BJ (cell line): ENCODE results near the gene SLC24A1. TPM values are rescaled to one million over a fixed set of nuclear protein-coding genes. Genes with fewer than 3 reads are reported as not detected.

Source experiments
- CTCF ChIA-PET: fragments of 350-600 bp; formaldehyde crosslinking; extraction: SDS; loops from one replicate; lab custom pipeline; 2021; ENCODE audit warnings: antibody characterized with exemption, inconsistent platforms; lab: Yijun Ruan, JAX
- POLR2A ChIA-PET: fragments of 300-600 bp; sonication (Branson Sonifier 250); formaldehyde crosslinking; extraction: SDS; loops from one replicate; lab custom pipeline; 2021; ENCODE audit warnings: antibody characterized with exemption; lab: Charles Lee
- DNase-seq: peaks from one replicate; pipeline ENCODE4 v3.0.0-alpha.2; 2011; ENCODE audit warnings: low read depth
- H3K27me3 ChIP-seq: 2 replicates; pipeline ENCODE4 v1.6.0; 2011; ENCODE audit warnings: low read length; ENCODE audit not compliant: control insufficient read depth, insufficient read depth
- H3K36me3 ChIP-seq: 2 replicates; pipeline ENCODE4 v1.5.1; 2011; ENCODE audit warnings: low read length; ENCODE audit not compliant: control insufficient read depth, insufficient read depth
- H3K4me3 ChIP-seq: 2 replicates; pipeline ENCODE4 v1.5.1; 2011; ENCODE audit warnings: low read depth, mild to moderate bottlenecking, control low read depth, low read length
- polyA plus RNA-seq: library from polyadenylated mRNA; depleted of rRNA; stranded (reverse); fragments of >200 nt; gene quantifications from 2 replicates; pipeline ENCODE4 v1.2.3, GENCODE V29; 2011
- TF ChIP-seq, protein P1 (sequence below): IDR thresholded peaks from 2 replicates; pipeline ENCODE4 v1.5.1; 2011; ENCODE audit warnings: low read depth, mild to moderate bottlenecking, control low read depth, inconsistent platforms, low read length, moderate library complexity; ENCODE audit not compliant: insufficient read depth

Gene SLC24A1
- polyA plus RNA-seq, 1 experiment: 7.0 TPM

DNA sequence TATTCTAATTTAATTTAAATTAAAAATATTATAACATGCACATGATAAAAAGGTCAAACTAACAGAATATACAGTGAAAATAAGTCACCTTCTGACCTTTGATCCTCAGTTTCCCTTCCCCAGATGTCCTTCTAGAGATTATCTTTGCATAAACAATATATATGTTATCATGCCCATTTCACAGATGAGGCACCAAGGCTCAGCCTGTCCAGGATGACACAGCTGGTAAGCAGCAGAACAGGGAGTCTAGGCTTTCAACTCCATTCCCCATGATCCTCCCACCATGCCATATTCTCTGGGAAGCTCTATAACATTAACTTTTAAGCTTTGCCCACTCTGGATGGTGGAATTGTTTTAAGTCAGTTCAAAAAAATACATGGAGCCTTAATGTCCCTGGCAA is 1.4 kb downstream of the SLC24A1 start:
- Histone ChIP-seq H3K4me3 (no peak overlapping the region), H3K36me3 (no peaks in the 10 kb centered on the region; the same call in 1 of the 2 replicates), H3K27me3 (no peaks in the 10 kb centered on the region)
- TF ChIP-seq, protein P1, sequence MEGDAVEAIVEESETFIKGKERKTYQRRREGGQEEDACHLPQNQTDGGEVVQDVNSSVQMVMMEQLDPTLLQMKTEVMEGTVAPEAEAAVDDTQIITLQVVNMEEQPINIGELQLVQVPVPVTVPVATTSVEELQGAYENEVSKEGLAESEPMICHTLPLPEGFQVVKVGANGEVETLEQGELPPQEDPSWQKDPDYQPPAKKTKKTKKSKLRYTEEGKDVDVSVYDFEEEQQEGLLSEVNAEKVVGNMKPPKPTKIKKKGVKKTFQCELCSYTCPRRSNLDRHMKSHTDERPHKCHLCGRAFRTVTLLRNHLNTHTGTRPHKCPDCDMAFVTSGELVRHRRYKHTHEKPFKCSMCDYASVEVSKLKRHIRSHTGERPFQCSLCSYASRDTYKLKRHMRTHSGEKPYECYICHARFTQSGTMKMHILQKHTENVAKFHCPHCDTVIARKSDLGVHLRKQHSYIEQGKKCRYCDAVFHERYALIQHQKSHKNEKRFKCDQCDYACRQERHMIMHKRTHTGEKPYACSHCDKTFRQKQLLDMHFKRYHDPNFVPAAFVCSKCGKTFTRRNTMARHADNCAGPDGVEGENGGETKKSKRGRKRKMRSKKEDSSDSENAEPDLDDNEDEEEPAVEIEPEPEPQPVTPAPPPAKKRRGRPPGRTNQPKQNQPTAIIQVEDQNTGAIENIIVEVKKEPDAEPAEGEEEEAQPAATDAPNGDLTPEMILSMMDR: no peak
- POLR2A ChIA-PET: interaction anchor here (0.6 kb wide), 1 partner anchor 857 kb away, joined by 3 read pairs; no protein-coding TSS in a partner anchor
- CTCF ChIA-PET: interaction anchor here (0.9 kb wide), 1 partner anchor 15 kb away, joined by 3 read pairs; no protein-coding TSS in a partner anchor
- DNase-seq: no peak

DNA sequence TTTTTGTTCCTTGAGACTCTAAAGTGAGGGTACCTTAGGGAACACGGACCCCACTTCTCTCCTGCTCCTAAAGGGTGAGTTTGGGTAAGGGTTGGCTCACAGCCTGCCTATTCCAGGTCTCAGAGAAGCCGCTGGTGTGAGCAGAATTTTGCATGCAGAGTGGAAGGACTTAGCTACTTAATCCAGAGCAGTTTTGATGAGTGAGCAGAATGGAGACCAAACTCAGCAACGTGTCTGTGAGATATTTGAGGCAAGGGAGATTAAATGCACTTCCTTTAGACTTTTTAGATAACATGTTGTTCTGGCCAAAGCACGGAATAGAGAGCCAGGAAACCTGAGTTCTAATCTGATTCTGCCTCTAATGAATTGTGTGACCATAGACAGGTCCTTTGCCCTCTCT is 5.1 kb downstream of the SLC24A1 start:
- Histone ChIP-seq H3K4me3 (no peak overlapping the region), H3K36me3 (no peaks in the 10 kb centered on the region; the same call in 1 of the 2 replicates), H3K27me3 (no peaks in the 10 kb centered on the region)
- ChIA-PET CTCF (interaction anchor here (1.8 to 6.9 kb wide), 2 partner anchors 9 to 13 kb away, joined by 4 to 33 read pairs; no protein-coding TSS in a partner anchor), POLR2A (no interaction called here)
- TF ChIP-seq, protein P1: no peak
- DNase-seq: no peak

DNA sequence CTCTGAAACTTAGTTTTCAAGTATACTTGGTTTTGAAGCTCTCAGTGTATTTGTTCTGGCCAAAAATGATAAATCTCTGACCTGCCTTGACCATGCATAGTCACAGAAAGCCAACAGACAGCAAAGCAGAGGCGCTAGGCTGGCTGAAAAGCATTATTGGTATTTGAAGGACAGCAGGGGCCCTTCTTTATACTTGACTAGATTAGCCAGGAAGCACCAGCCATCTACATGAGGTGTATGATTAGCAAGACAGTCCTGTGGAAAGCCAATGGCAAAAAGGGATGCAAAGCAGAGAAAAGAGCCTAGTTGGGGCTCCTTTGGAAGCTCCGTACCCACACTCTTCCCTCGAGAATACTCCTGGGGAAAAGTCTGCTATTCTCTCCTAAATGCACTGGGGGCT is 7.8 kb downstream of the SLC24A1 start:
- ChIA-PET CTCF (interaction anchor here (1.6 to 6.9 kb wide), 2 partner anchors 10 to 22 kb away, joined by 6 to 33 read pairs; no protein-coding TSS in a partner anchor), POLR2A (no interaction called here)
- no peak for DNase-seq
- TF ChIP-seq, protein P1: no peak
- Histone ChIP-seq H3K27me3 (no peaks in the 10 kb centered on the region), H3K36me3 (no peaks in the 10 kb centered on the region; the same call in 1 of the 2 replicates), H3K4me3 (no peak overlapping the region)

DNA sequence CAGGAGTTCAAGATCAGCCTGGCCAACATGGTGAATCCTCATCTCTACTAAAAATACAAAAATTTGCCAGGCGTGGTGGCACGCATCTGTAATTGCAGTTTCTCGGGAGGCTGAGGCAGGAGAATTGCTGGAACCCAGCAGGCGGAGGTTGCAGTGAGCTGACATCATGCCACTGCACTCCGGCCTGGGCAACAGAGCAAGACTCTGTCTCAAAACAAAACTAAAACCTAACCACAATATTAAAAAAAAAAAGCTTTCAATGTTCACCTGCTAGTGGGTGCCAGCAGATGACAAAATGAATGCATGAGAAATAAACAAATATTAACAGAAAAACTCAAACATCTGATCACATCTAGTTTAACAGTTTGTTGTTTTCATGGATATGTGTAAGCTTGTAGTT is 9.0 kb downstream of the SLC24A1 start:
- ChIA-PET CTCF (interaction anchor here (0.7 to 6.9 kb wide), 2 partner anchors 9 to 16 kb away, joined by 3 to 33 read pairs; no protein-coding TSS in a partner anchor), POLR2A (no interaction called here)
- DNase-seq: no peak
- Histone ChIP-seq H3K36me3 (no peaks in the 10 kb centered on the region), H3K27me3 (no peaks in the 10 kb centered on the region), H3K4me3 (no peak overlapping the region)
- TF ChIP-seq, protein P1: no peak

DNA sequence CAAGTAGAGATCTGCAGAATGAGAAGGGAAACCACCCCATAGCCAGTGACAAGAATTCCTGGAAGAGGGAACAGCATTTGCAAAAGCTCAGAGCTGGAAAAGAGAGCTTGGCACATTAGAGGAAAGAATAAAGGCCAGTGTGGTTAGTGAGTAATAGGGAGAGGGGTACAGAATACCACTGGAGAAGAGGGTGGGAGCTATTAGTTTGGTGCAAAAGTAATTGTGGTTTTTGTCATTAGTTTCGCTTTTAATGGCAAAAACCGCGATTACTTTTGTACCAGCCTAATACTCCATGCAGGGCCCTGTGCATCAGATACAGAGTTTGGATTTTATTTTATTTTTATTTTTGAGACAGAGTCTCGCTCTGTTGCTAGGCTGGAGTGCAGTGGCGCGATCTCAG is 9.8 kb downstream of the SLC24A1 start:
- CTCF ChIA-PET: interaction anchor here (0.7 to 6.9 kb wide), 2 partner anchors 8 to 271 kb away, joined by 3 to 33 read pairs; no protein-coding TSS in a partner anchor
- H3K4me3 ChIP-seq: no peak overlapping the region
- POLR2A ChIA-PET: no interaction called here

More for the DNA sequence above, 9.8 kb downstream of the SLC24A1 start:
- Histone ChIP-seq H3K36me3 (no peaks in the 10 kb centered on the region), H3K27me3 (no peaks in the 10 kb centered on the region)
- no peak for DNase-seq
- TF ChIP-seq, protein P1: no peak
